ENCODE data around the gene PLCH1. TPM values are rescaled to one million over a fixed set of nuclear protein-coding genes. Genes with fewer than 3 reads are reported as not detected.

Gene PLCH1
- total and polyA plus RNA-seq, 2 experiments from 2014 or later, result 8.1 to 25.3 TPM

DNA sequence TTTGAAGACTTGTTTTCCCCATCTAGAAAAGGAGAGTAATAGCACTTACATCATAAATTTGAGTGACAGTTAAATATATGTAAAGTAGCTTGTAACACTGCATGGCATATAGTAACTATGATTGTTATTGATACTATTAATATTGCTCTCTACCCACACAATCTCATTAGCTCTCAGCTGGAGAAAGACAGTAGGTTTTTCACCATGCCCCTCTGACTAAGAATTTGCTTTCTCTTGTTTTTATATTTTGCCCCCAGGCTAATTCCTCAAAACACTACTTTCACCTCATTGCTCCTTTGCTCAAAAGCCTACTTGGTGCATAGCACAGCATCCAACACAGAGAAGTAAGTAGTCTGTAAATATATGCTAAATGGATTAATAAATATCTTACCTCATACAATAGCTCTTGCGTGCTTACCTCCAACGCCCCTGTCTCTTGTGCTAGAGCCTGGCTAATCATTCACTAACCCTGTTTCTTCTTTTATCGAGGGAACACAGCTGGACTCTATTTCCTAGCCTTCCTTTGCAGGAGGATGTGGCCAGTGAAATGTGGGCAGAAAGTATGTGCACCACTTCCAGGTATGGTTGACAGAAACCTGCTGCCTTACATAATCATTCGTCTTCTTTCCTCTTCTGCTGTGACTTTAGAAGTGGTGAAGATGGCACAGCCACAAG lies 190.0 kb downstream of the PLCH1 start (continued):
- TF ChIP-seq, protein P1, sequence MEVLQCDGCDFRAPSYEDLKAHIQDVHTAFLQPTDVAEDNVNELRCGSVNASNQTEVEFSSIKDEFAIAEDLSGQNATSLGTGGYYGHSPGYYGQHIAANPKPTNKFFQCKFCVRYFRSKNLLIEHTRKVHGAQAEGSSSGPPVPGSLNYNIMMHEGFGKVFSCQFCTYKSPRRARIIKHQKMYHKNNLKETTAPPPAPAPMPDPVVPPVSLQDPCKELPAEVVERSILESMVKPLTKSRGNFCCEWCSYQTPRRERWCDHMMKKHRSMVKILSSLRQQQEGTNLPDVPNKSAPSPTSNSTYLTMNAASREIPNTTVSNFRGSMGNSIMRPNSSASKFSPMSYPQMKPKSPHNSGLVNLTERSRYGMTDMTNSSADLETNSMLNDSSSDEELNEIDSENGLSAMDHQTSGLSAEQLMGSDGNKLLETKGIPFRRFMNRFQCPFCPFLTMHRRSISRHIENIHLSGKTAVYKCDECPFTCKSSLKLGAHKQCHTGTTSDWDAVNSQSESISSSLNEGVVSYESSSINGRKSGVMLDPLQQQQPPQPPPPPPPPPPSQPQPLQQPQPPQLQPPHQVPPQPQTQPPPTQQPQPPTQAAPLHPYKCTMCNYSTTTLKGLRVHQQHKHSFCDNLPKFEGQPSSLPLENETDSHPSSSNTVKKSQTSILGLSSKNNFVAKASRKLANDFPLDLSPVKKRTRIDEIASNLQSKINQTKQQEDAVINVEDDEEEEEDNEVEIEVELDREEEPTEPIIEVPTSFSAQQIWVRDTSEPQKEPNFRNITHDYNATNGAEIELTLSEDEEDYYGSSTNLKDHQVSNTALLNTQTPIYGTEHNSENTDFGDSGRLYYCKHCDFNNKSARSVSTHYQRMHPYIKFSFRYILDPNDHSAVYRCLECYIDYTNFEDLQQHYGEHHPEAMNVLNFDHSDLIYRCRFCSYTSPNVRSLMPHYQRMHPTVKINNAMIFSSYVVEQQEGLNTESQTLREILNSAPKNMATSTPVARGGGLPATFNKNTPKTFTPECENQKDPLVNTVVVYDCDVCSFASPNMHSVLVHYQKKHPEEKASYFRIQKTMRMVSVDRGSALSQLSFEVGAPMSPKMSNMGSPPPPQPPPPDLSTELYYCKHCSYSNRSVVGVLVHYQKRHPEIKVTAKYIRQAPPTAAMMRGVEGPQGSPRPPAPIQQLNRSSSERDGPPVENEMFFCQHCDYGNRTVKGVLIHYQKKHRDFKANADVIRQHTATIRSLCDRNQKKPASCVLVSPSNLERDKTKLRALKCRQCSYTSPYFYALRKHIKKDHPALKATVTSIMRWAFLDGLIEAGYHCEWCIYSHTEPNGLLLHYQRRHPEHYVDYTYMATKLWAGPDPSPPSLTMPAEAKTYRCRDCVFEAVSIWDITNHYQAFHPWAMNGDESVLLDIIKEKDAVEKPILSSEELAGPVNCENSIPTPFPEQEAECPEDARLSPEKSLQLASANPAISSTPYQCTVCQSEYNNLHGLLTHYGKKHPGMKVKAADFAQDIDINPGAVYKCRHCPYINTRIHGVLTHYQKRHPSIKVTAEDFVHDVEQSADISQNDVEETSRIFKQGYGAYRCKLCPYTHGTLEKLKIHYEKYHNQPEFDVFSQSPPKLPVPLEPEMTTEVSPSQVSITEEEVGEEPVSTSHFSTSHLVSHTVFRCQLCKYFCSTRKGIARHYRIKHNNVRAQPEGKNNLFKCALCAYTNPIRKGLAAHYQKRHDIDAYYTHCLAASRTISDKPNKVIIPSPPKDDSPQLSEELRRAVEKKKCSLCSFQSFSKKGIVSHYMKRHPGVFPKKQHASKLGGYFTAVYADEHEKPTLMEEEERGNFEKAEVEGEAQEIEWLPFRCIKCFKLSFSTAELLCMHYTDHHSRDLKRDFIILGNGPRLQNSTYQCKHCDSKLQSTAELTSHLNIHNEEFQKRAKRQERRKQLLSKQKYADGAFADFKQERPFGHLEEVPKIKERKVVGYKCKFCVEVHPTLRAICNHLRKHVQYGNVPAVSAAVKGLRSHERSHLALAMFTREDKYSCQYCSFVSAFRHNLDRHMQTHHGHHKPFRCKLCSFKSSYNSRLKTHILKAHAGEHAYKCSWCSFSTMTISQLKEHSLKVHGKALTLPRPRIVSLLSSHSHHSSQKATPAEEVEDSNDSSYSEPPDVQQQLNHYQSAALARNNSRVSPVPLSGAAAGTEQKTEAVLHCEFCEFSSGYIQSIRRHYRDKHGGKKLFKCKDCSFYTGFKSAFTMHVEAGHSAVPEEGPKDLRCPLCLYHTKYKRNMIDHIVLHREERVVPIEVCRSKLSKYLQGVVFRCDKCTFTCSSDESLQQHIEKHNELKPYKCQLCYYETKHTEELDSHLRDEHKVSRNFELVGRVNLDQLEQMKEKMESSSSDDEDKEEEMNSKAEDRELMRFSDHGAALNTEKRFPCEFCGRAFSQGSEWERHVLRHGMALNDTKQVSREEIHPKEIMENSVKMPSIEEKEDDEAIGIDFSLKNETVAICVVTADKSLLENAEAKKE (CRISPR knock-in tag; IDR thresholded peaks at IDR 0.05), result no peak
- TF ChIP-seq EZH2 (IDR thresholded peaks at IDR 0.05; ENCODE audit: low read depth, unreplicated experiment), result no peak
- TF ChIP-seq ZNF114 (CRISPR knock-in tag; IDR thresholded peaks at IDR 0.05), result no peak
- TF ChIP-seq STAT1 (IDR thresholded peaks at IDR 0.05; ENCODE audit: unreplicated experiment), result no peak
- TF ChIP-seq EZH2phosphoT487 (IDR thresholded peaks at IDR 0.05; ENCODE audit: unreplicated experiment), result no peak
- TF ChIP-seq ZNF331 (CRISPR knock-in tag; IDR thresholded peaks at IDR 0.05; ENCODE audit: low read depth), result no peak

DNA sequence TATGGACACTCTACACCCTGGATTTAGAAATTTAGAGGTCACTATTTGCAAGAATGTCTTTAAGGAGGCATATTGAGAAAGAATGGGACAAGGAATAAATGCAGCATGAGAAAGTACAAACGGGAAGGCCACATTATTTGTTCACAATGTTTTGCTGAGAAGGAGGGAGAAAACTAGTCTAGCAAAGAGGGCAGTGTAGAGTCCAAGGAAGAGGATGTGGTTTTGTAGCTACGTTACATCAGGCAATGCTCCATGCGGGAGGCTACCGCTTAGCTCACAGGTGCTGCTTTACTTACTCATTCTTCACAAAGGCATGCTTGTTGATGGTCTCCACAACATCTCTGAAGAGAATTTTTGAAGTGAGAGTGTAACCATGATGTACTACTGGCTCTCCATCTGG lies 191.1 kb downstream of the PLCH1 start:
- TF ChIP-seq, protein P2, sequence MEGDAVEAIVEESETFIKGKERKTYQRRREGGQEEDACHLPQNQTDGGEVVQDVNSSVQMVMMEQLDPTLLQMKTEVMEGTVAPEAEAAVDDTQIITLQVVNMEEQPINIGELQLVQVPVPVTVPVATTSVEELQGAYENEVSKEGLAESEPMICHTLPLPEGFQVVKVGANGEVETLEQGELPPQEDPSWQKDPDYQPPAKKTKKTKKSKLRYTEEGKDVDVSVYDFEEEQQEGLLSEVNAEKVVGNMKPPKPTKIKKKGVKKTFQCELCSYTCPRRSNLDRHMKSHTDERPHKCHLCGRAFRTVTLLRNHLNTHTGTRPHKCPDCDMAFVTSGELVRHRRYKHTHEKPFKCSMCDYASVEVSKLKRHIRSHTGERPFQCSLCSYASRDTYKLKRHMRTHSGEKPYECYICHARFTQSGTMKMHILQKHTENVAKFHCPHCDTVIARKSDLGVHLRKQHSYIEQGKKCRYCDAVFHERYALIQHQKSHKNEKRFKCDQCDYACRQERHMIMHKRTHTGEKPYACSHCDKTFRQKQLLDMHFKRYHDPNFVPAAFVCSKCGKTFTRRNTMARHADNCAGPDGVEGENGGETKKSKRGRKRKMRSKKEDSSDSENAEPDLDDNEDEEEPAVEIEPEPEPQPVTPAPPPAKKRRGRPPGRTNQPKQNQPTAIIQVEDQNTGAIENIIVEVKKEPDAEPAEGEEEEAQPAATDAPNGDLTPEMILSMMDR (conservative IDR thresholded peaks at IDR 0.05; ENCODE audit: low read depth in 2 of 2), result no peak
- TF ChIP-seq, protein P3, sequence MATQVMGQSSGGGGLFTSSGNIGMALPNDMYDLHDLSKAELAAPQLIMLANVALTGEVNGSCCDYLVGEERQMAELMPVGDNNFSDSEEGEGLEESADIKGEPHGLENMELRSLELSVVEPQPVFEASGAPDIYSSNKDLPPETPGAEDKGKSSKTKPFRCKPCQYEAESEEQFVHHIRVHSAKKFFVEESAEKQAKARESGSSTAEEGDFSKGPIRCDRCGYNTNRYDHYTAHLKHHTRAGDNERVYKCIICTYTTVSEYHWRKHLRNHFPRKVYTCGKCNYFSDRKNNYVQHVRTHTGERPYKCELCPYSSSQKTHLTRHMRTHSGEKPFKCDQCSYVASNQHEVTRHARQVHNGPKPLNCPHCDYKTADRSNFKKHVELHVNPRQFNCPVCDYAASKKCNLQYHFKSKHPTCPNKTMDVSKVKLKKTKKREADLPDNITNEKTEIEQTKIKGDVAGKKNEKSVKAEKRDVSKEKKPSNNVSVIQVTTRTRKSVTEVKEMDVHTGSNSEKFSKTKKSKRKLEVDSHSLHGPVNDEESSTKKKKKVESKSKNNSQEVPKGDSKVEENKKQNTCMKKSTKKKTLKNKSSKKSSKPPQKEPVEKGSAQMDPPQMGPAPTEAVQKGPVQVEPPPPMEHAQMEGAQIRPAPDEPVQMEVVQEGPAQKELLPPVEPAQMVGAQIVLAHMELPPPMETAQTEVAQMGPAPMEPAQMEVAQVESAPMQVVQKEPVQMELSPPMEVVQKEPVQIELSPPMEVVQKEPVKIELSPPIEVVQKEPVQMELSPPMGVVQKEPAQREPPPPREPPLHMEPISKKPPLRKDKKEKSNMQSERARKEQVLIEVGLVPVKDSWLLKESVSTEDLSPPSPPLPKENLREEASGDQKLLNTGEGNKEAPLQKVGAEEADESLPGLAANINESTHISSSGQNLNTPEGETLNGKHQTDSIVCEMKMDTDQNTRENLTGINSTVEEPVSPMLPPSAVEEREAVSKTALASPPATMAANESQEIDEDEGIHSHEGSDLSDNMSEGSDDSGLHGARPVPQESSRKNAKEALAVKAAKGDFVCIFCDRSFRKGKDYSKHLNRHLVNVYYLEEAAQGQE (IDR thresholded peaks at IDR 0.05; ENCODE audit: unreplicated experiment), result no peak
- no peak for TF ChIP-seq NANOG (IDR thresholded peaks at IDR 0.05; ENCODE audit: borderline replicate concordance)
- H3K27me3 ChIP-seq (ENCODE audit: insufficient read depth), result no peaks in the 10 kb centered on the region
- H3K4me1 ChIP-seq (ENCODE audit: insufficient read depth), result no peaks in the 10 kb centered on the region
- Mint-ChIP-seq H3K4me3 (no peak overlapping the region), H3K27me3 (ENCODE audit: insufficient read depth, low read depth, poor library complexity) (no peaks in the 10 kb centered on the region), H3K27ac (no peak overlapping the region), H3K9me3 (no peaks in the 10 kb centered on the region), H3K36me3 (ENCODE audit: low read depth) (peaks cover 12% of the 10 kb centered on the region; the same call in 2 of the 3 replicates), H3K4me1 (no peaks in the 10 kb centered on the region)
- ATAC-seq (no peak), DNase-seq (ENCODE audit: low spot score) (no peak)
- H2AFZ ChIP-seq, result no peak overlapping the region
- H3K27ac ChIP-seq (ENCODE audit: low read depth), result no peak overlapping the region
- no peaks in the 10 kb centered on the region for H3K36me3 ChIP-seq (ENCODE audit: insufficient read depth)
- H3F3A ChIP-seq (replicated peaks; ENCODE audit: low read depth), result no peaks in the 10 kb centered on the region
- H3K9me2 ChIP-seq (ENCODE audit: insufficient read depth), result no peaks in the 10 kb centered on the region
- H3K79me2 ChIP-seq (replicated peaks; ENCODE audit: insufficient read depth), result no peaks in the 10 kb centered on the region
- H3K4me3 ChIP-seq, result no peak overlapping the region
- no peaks in the 10 kb centered on the region for H4K20me1 ChIP-seq (replicated peaks; ENCODE audit: insufficient read depth)
- no peak overlapping the region for H3K4me2 ChIP-seq
